Osteocyte (in vitro differentiated cells): ENCODE measurements around the gene ZDHHC3. TPM values are rescaled to one million over a fixed set of nuclear protein-coding genes. Genes with fewer than 3 reads are reported as not detected.

Experiments used
- DNase-seq: peaks from one replicate; pipeline ENCODE4 v3.0.0; 2021; ENCODE audit warnings: mixed read lengths; ENCODE audit not compliant: unreplicated experiment; ENCODE audit errors: extremely low spot score
- H3K27ac Mint-ChIP-seq: one replicate; pipeline ENCODE4 v1.8.0; 2021; ENCODE audit warnings: mild to moderate bottlenecking, mixed read lengths; ENCODE audit not compliant: unreplicated experiment
- H3K27me3 Mint-ChIP-seq: one replicate; pipeline ENCODE4 v1.8.0; 2021; ENCODE audit warnings: mixed read lengths; ENCODE audit not compliant: unreplicated experiment
- H3K36me3 Mint-ChIP-seq: one replicate; pipeline ENCODE4 v1.8.0; 2021; ENCODE audit warnings: mixed read lengths; ENCODE audit not compliant: unreplicated experiment
- H3K4me1 Mint-ChIP-seq: one replicate; pipeline ENCODE4 v1.8.0; 2021; ENCODE audit warnings: mixed read lengths; ENCODE audit not compliant: unreplicated experiment
- H3K4me3 Mint-ChIP-seq: one replicate; pipeline ENCODE4 v1.8.0; 2021; ENCODE audit warnings: mild to moderate bottlenecking, moderate library complexity, mixed read lengths; ENCODE audit not compliant: unreplicated experiment
- H3K9me3 Mint-ChIP-seq: one replicate; pipeline ENCODE4 v1.8.0; 2021; ENCODE audit warnings: mixed read lengths; ENCODE audit not compliant: unreplicated experiment
- long read RNA-seq: library from polyadenylated mRNA; unstranded; transcript quantifications from one replicate; pipeline ENCODE4 v2.0.0, GENCODE V29; 2021
- total RNA-seq: library from RNA; stranded (reverse); gene quantifications from 2 replicates; pipeline ENCODE4 v1.2.1, GENCODE V29; 2021
- TF ChIP-seq, protein P1 (sequence below): fragments of 200-600 bp; sonication (generic); IDR thresholded peaks from 2 replicates; pipeline ENCODE4 v1.5.0; 2021; ENCODE audit warnings: antibody characterized with exemption, mild to moderate bottlenecking, moderate library complexity

Gene ZDHHC3, protein sequence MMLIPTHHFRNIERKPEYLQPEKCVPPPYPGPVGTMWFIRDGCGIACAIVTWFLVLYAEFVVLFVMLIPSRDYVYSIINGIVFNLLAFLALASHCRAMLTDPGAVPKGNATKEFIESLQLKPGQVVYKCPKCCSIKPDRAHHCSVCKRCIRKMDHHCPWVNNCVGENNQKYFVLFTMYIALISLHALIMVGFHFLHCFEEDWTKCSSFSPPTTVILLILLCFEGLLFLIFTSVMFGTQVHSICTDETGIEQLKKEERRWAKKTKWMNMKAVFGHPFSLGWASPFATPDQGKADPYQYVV
- total RNA-seq = 90.3 and 96.6 TPM in 2 replicates
- long read RNA-seq, partial matches to known transcripts = 8 of 36 reads
- long read RNA-seq, other reads (novel, unspliced or antisense) = 23 of 36 reads

DNA sequence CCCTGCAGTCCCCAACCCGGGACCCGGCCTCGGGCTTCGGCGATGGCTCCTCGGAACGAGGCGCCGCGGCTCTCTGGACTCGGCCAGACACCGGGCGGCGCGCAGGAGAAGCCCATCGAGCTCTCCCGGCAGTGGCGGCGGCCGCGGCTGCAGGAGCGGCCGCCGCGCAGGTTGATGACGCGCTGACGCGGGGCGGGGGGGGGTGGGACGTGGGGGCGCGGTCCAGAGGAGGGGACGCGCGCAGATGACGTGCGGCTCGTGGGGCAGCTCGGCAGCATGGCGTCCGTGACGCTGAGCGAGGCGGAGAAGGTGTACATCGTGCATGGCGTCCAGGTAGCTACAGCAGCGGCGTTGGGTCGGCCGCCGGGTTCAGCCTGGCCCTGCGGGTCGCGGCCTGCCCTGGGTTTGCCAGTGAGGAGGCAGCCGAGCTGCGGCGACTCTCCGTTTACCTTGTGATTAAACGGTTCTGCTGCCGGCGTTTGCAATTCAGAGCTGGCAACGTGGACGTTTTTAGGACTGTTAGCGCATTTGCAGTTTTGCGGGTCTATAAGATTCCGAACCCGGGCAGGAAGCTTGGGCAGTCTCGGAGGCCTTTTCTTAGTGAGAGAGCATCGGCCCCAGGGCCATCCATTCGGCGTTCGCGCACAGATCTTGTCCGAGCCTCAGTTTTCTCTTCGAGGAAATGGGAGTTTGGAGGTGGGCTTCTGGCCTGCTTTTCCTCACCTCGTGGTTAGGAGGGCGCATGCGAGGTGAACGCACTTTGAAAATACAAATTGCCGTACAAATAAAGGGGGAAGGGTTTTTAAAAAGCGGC lies at the start of gene ZDHHC3, which contains the start of gene EXOSC7:
TSS of gene ZDHHC3 (minus strand) at position 173 of the 814 bp plus-strand sequence. CDS start 16,738 bp downstream, outside the sequence.
TSS of gene EXOSC7 (plus strand) at position 243 of the 814 bp plus-strand sequence. CDS start at position 277, 34 bp downstream.
- peak within 1 kb of the TSS; percentile 96 for H3K4me3 Mint-ChIP-seq
- peak; percentile 93 for DNase-seq
- H3K9me3 Mint-ChIP-seq = no peaks in the 10 kb centered on the region
- TF ChIP-seq, protein P1, sequence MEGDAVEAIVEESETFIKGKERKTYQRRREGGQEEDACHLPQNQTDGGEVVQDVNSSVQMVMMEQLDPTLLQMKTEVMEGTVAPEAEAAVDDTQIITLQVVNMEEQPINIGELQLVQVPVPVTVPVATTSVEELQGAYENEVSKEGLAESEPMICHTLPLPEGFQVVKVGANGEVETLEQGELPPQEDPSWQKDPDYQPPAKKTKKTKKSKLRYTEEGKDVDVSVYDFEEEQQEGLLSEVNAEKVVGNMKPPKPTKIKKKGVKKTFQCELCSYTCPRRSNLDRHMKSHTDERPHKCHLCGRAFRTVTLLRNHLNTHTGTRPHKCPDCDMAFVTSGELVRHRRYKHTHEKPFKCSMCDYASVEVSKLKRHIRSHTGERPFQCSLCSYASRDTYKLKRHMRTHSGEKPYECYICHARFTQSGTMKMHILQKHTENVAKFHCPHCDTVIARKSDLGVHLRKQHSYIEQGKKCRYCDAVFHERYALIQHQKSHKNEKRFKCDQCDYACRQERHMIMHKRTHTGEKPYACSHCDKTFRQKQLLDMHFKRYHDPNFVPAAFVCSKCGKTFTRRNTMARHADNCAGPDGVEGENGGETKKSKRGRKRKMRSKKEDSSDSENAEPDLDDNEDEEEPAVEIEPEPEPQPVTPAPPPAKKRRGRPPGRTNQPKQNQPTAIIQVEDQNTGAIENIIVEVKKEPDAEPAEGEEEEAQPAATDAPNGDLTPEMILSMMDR = no peak
- no peaks in the 10 kb centered on the region for H3K36me3 Mint-ChIP-seq
- peak within 1 kb of the TSS; percentile 84 for H3K27ac Mint-ChIP-seq
- H3K27me3 Mint-ChIP-seq = no peaks in the 10 kb centered on the region
- peaks cover 37% of the 10 kb centered on the region for H3K4me1 Mint-ChIP-seq

DNA sequence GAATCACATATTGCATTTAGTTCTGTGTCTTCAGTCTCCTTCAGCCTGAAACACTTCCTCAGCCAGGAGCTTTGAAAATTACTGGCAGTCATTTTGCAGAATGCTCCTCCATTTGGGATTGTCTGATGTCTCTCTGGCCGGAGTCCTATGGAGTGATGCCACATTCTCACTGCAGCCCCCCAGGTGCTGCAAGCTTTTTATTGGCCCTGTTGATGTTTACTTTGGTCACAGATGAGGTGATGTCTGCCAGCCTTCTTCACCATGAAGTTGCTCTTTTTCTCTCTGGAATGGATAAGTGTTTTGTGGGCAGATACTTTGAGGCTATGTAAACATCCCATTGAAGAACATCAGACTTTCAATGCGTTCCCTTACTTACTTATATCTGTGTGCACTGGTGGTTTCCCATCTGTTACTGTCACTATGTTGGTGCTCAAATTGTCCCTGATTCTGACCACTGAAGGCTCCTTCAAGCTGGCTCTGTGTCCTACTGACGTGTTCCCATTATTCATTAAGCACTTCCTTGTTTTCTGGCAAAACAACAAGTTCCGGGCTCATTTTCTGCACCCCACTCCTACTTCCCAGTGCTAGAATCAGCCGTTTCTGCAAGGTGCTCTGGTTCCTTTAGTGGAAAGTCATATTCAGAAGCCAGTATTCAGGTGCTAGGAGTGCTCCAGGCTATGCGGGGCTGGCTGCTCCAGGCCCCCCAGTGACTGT lies 48.7 kb upstream of the ZDHHC3 start:
- H3K27ac Mint-ChIP-seq = peak overlapping the region; percentile 97
- H3K9me3 Mint-ChIP-seq = no peaks in the 10 kb centered on the region
- peaks cover 75% of the 10 kb centered on the region for H3K4me1 Mint-ChIP-seq
- DNase-seq = no peak
- no peaks in the 10 kb centered on the region for H3K27me3 Mint-ChIP-seq
- no peak overlapping the region for H3K4me3 Mint-ChIP-seq
- TF ChIP-seq, protein P1 = no peak
- no peaks in the 10 kb centered on the region for H3K36me3 Mint-ChIP-seq

DNA sequence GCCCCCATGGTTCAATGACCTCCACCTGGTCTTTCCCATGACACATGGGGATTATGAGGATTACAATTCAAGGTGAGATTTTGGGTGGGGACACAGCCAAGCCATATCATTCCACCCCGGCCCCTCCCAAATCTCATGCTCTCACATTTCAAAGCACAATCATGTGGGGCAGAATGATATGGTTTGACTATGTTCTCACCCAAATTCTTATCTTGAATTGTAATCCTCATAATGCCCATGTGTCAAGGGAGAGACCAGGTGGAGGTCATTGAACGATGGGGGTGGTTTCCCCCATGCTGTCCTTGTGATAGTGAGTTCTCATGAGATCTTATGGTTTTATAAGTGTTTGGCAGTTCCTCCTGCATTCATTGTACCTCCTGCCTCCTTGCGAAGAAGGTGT lies 47.7 kb upstream of the ZDHHC3 start:
- Mint-ChIP-seq H3K27ac (no peak overlapping the region), H3K9me3 (no peaks in the 10 kb centered on the region), H3K36me3 (no peaks in the 10 kb centered on the region), H3K4me1 (peaks cover 70% of the 10 kb centered on the region), H3K4me3 (no peak overlapping the region), H3K27me3 (no peaks in the 10 kb centered on the region)
- DNase-seq = no peak
- TF ChIP-seq, protein P1 = no peak

DNA sequence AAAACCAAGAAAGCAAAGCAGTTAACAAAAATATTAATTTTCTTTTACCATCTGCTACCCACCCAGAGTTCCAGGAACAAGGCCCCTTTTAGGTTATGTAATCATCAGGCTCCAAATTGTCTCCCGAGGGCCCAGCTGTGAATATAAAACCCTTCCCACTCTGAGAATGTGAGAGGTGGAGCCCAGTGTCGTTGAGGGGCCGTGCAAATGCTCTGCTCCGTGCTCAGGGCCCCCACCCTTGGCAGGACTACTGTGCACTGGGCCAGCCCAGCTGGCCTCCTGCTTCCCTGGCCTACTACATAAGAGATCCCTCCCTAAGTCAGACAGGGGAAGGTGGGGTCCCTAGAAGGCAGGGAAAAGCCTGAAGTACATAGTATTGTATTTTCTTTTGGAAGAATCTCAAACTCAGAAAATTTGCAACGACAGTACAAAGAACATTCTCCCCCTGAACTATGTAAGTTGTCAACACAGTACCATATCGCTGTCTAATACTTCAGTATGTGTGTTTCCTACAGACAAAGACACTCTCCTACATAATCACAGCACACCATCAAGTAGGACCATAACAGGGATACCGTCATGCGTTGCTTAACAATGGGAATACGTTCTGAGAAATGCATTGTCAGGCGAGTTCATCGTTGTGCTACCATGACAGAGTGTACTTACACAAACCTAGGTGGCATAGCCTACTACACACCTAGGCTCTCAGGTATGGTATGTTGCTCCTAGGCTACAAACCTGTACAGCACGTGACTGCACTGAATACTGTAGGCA lies 45.7 kb upstream of the ZDHHC3 start:
- TF ChIP-seq, protein P1 = no peak
- Mint-ChIP-seq H3K9me3 (no peaks in the 10 kb centered on the region), H3K27ac (peak overlapping the region; percentile 68), H3K4me1 (peaks cover 73% of the 10 kb centered on the region), H3K27me3 (no peaks in the 10 kb centered on the region), H3K4me3 (no peak overlapping the region), H3K36me3 (peaks cover 2% of the 10 kb centered on the region)
- no peak for DNase-seq
